Thymus (tissue), 11 donors: ENCODE results near the gene COL4A2. TPM values are rescaled to one million over a fixed set of nuclear protein-coding genes. Genes with fewer than 3 reads are reported as not detected.

Experiments
- DNase-seq, 9 donors: peaks; one replicate each; pipeline ENCODE4 v3.0.0-alpha.2; 2013; ENCODE audit warnings: low spot score in 9 of 9, low read depth in 6 of 9, missing footprints in 1 of 9
- H3K27ac ChIP-seq, 2 donors: one replicate each; pipeline ENCODE4 v1.5.1; 2013; ENCODE audit warnings: control low read depth in 1 of 2, low read depth in 1 of 2, low read length in 1 of 2, mild to moderate bottlenecking in 1 of 2, moderate library complexity in 1 of 2
- H3K27me3 ChIP-seq, 2 donors: one replicate each; pipeline ENCODE4 v1.5.1; 2013; ENCODE audit warnings: low read length in 1 of 2; ENCODE audit not compliant: control insufficient read depth in 2 of 2, insufficient read depth in 1 of 2
- H3K36me3 ChIP-seq, 2 donors: one replicate each; pipeline ENCODE4 v1.5.1; 2013; ENCODE audit warnings: low read length in 1 of 2, mild to moderate bottlenecking in 1 of 2, moderate library complexity in 1 of 2; ENCODE audit not compliant: control insufficient read depth in 2 of 2, insufficient read depth in 2 of 2
- H3K4me1 ChIP-seq, 2 donors: one replicate each; pipeline ENCODE4 v1.5.1; 2013; ENCODE audit warnings: low read length in 2 of 2; ENCODE audit not compliant: control insufficient read depth in 2 of 2, insufficient read depth in 2 of 2
- H3K4me3 ChIP-seq, 2 donors: one replicate each; pipeline ENCODE4 v1.5.1; 2013; ENCODE audit warnings: low read length in 2 of 2, control low read depth in 1 of 2, mild to moderate bottlenecking in 1 of 2
- H3K9me3 ChIP-seq, 2 donors: one replicate each; pipeline ENCODE4 v1.5.1; 2013; ENCODE audit warnings: low read length in 1 of 2, mild to moderate bottlenecking in 1 of 2; ENCODE audit not compliant: control insufficient read depth in 2 of 2, insufficient read depth in 1 of 2
- WGBS: extraction: QIAGEN DNeasy Blood & Tissue Kit; methylation state at CpG from one replicate; pipeline ENCODE4 v1.1.7; 2013; 5-methylcytosine and 5-hydroxymethylcytosine counted together
- polyA plus RNA-seq: library from polyadenylated mRNA; stranded (reverse); fragments of 200-250 nt; gene quantifications from one replicate; pipeline ENCODE4 v1.2.3, GENCODE V29; 2013
- total RNA-seq: library from RNA; stranded (reverse); fragments of 120-200 nt; gene quantifications from one replicate; pipeline ENCODE4 v1.2.4, GENCODE V29; 2013
- donor health status: healthy.

COL4A2 gene
- total and polyA plus RNA-seq, 2 donors: 47.2 to 63.1 TPM

GRCh38 chr13:110263404-110263803 is 43.7 kb upstream of the COL4A2 start:
- no peaks in the 10 kb centered on the region for H3K36me3 ChIP-seq
- no peak overlapping the region for H3K27ac ChIP-seq
- peaks cover 0 to 23% of the 10 kb centered on the region in 2 donors for H3K27me3 ChIP-seq
- peaks cover 0 to 3% of the 10 kb centered on the region in 2 donors for H3K4me1 ChIP-seq
- no peak overlapping the region for H3K4me3 ChIP-seq
- 94% methylated on average over 5 of the region's 5 CpGs for WGBS
- H3K9me3 ChIP-seq: no peaks in the 10 kb centered on the region
- DNase-seq: no peak

- Histone ChIP-seq H3K36me3 (no peaks in the 10 kb centered on the region), H3K9me3 (no peaks in the 10 kb centered on the region), H3K4me3 (no peak overlapping the region), H3K27ac (no peak overlapping the region), H3K27me3 (peaks cover 0 to 23% of the 10 kb centered on the region in 2 donors), H3K4me1 (peaks cover 0 to 3% of the 10 kb centered on the region in 2 donors)
- 81% methylated on average over 5 of the region's 5 CpGs for WGBS
- DNase-seq: no peak
These were observed 43.2 kb upstream of the COL4A2 start for GRCh38 chr13:110263888-110264287.

GRCh38 chr13:110264685-110265275 is 42.3 kb upstream of the COL4A2 start:
- no peak overlapping the region for H3K27ac ChIP-seq

GRCh38 chr13:110265341-110265681 is 41.8 kb upstream of the COL4A2 start:
- H3K9me3 ChIP-seq: no peaks in the 10 kb centered on the region
- no peak for DNase-seq
- peaks cover 0 to 23% of the 10 kb centered on the region in 2 donors for H3K27me3 ChIP-seq
- WGBS: 51% methylated on average over 6 of the region's 6 CpGs
- H3K4me1 ChIP-seq: peaks cover 0 to 3% of the 10 kb centered on the region in 2 donors
- H3K4me3 ChIP-seq: no peak overlapping the region
- H3K36me3 ChIP-seq: no peaks in the 10 kb centered on the region
- no peak overlapping the region for H3K27ac ChIP-seq

More at GRCh38 chr13:110264685-110265275, 42.3 kb upstream of the COL4A2 start:
- Histone ChIP-seq H3K4me3 (no peak overlapping the region), H3K4me1 (peaks cover 0 to 3% of the 10 kb centered on the region in 2 donors), H3K9me3 (no peaks in the 10 kb centered on the region), H3K36me3 (no peaks in the 10 kb centered on the region), H3K27me3 (peaks cover 0 to 23% of the 10 kb centered on the region in 2 donors)
- 87% methylated on average over 12 of the region's 12 CpGs for WGBS
- no peak for DNase-seq

GRCh38 chr13:110265682-110266430 is 41.2 kb upstream of the COL4A2 start:
- Histone ChIP-seq H3K9me3 (no peaks in the 10 kb centered on the region), H3K4me1 (peaks cover 0 to 3% of the 10 kb centered on the region in 2 donors), H3K27me3 (peaks cover 0 to 23% of the 10 kb centered on the region in 2 donors), H3K27ac (no peak overlapping the region), H3K36me3 (no peaks in the 10 kb centered on the region), H3K4me3 (no peak overlapping the region)
- no peak for DNase-seq
- WGBS: 76% methylated on average over 38 of the region's 38 CpGs

GRCh38 chr13:110266431-110266809 is 40.7 kb upstream of the COL4A2 start:
- H3K4me1 ChIP-seq: peaks cover 0 to 3% of the 10 kb centered on the region in 2 donors
- H3K27me3 ChIP-seq: peaks cover 0 to 21% of the 10 kb centered on the region in 2 donors
- no peaks in the 10 kb centered on the region for H3K9me3 ChIP-seq
- no peak overlapping the region for H3K4me3 ChIP-seq
- DNase-seq: no peak
- H3K36me3 ChIP-seq: no peaks in the 10 kb centered on the region
- 94% methylated on average over 8 of the region's 8 CpGs for WGBS
- H3K27ac ChIP-seq: no peak overlapping the region

GRCh38 chr13:110266983-110267382 is 40.1 kb upstream of the COL4A2 start:
- H3K36me3 ChIP-seq: no peaks in the 10 kb centered on the region
- no peak overlapping the region for H3K4me3 ChIP-seq
- H3K27me3 ChIP-seq: peaks cover 0 to 21% of the 10 kb centered on the region in 2 donors
- DNase-seq: no peak
- H3K4me1 ChIP-seq: peaks cover 0 to 3% of the 10 kb centered on the region in 2 donors
- 22% methylated on average over 10 of the region's 10 CpGs for WGBS
- H3K9me3 ChIP-seq: no peaks in the 10 kb centered on the region
- no peak overlapping the region for H3K27ac ChIP-seq

GRCh38 chr13:110268061-110268460 is 39.0 kb upstream of the COL4A2 start:
- H3K4me3 ChIP-seq: no peak overlapping the region
- DNase-seq: no peak
- WGBS: 89% methylated on average over 6 of the region's 6 CpGs
- H3K9me3 ChIP-seq: no peaks in the 10 kb centered on the region
- H3K36me3 ChIP-seq: no peaks in the 10 kb centered on the region
- H3K4me1 ChIP-seq: no peaks in the 10 kb centered on the region
- H3K27ac ChIP-seq: no peak overlapping the region
- H3K27me3 ChIP-seq: peaks cover 0 to 19% of the 10 kb centered on the region in 2 donors

- no peaks in the 10 kb centered on the region for H3K9me3 ChIP-seq
- DNase-seq: no peak
- no peaks in the 10 kb centered on the region for H3K36me3 ChIP-seq
- no peak overlapping the region for H3K27ac ChIP-seq
- H3K4me3 ChIP-seq: no peak overlapping the region
- H3K4me1 ChIP-seq: no peaks in the 10 kb centered on the region
- 96% methylated on average over 16 of the region's 16 CpGs for WGBS
- peaks cover 0 to 19% of the 10 kb centered on the region in 2 donors for H3K27me3 ChIP-seq
These were observed 38.4 kb upstream of the COL4A2 start for GRCh38 chr13:110268576-110269185.
